GM19240 (cell line): Measurements from ENCODE around the gene RIGI.
"Not testable (repeated sequence)": the region's sequence is repeated elsewhere in the genome, so short reads cannot be mapped to it uniquely, and the experiment has no call there.

Experiments used
- DNase-seq: peaks from one replicate; pipeline ENCODE4 v3.0.0; 2011; ENCODE audit warnings: low spot score; ENCODE audit not compliant: insufficient read length

RIGI gene

GRCh38 chr9:32526041-32526706 lies at the start of gene RIGI:
TSS of gene RIGI (minus strand) at chr9:32526196. CDS start at chr9:32526166, 30 bp downstream.
- peak; percentile 11 for DNase-seq

- DNase-seq, result no peak
Observed at GRCh38 chr9:32574858-32575257, 48.9 kb upstream of the RIGI start.

GRCh38 chr9:32573821-32574220 lies 47.8 kb upstream of the RIGI start:
- DNase-seq, result no peak

- peak; percentile 82 for DNase-seq
Observed at GRCh38 chr9:32572900-32573523, 47.0 kb upstream of the RIGI start, which contains the start of gene NDUFB6. TSS of gene NDUFB6 (minus strand) at chr9:32573159. CDS start at chr9:32573060, 99 bp downstream.

GRCh38 chr9:32571969-32572899 lies 46.2 kb upstream of the RIGI start:
- peak; percentile 70 for DNase-seq

GRCh38 chr9:32570262-32570661 lies 44.3 kb upstream of the RIGI start:
- no peak for DNase-seq

- DNase-seq, result no peak
Observed at GRCh38 chr9:32566770-32567169, 40.8 kb upstream of the RIGI start.

GRCh38 chr9:32565967-32566366 lies 40.0 kb upstream of the RIGI start:
- no peak for DNase-seq

GRCh38 chr9:32558408-32558934 lies 32.5 kb upstream of the RIGI start:
- DNase-seq, result no peak

GRCh38 chr9:32554591-32554990 lies 28.6 kb upstream of the RIGI start:
- no peak for DNase-seq

GRCh38 chr9:32554107-32554506 lies 28.1 kb upstream of the RIGI start:
- DNase-seq, result no peak

GRCh38 chr9:32552172-32552872 lies 26.3 kb upstream of the RIGI start, which contains the start of the genes SMIM27 and TOPORS:
TSS of gene SMIM27 (plus strand) at chr9:32552327. CDS start at chr9:32552435, 108 bp downstream.
TSS of gene TOPORS (minus strand) at chr9:32552586. CDS start at chr9:32552436, 150 bp downstream.
- peak; percentile 76 for DNase-seq

- no peak for DNase-seq
Observed at GRCh38 chr9:32551276-32552051, 25.5 kb upstream of the RIGI start.

- DNase-seq, result peak; percentile 80
Observed at GRCh38 chr9:32550562-32551275, 24.7 kb upstream of the RIGI start.

- DNase-seq, result no peak
Observed at GRCh38 chr9:32550150-32550561, 24.2 kb upstream of the RIGI start.

- not testable (repeated sequence) for DNase-seq
Observed at GRCh38 chr9:32548213-32548612, 22.2 kb upstream of the RIGI start.

GRCh38 chr9:32545884-32546283 lies 19.9 kb upstream of the RIGI start:
- no peak for DNase-seq

- DNase-seq, result no peak
Observed at GRCh38 chr9:32543047-32543446, 17.1 kb upstream of the RIGI start.

- no peak for DNase-seq
Observed at GRCh38 chr9:32533816-32534215, 7.8 kb upstream of the RIGI start.
